GM19455 (cell line): ENCODE results near the gene AXIN2.
A peak's percentile ranks its signal among the peaks of the same experiment; 100 is the strongest.

Experiments
- ATAC-seq: cut with Tn5 transposase; IDR thresholded peaks from one replicate; pipeline ENCODE4 v1.9.1; 2021; ENCODE audit not compliant: unreplicated experiment

Gene AXIN2

GRCh38 chr17:65583921-65584603 lies 22.6 kb upstream of the AXIN2 start:
- no peak for ATAC-seq

DNA sequence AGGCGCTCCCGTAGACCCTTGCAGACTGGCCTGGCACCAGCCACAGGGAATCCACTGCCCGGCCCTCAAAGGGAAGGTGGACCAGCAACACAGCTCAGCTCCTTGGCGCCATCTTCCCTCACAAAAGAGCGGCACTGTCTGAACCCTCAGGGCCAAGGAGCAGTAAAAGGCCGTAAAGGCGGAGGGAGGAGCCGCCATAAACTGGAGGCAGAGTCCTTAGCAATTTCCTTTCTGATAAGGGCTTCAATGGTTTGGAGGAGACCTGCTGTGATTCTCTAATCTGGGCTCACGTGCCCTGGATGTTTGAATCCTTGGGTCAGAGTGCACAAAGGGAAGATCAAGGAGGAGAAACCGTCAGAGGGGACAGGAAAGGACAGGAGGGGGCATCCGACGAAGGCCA lies 15.5 kb upstream of the AXIN2 start:
- no peak for ATAC-seq

GRCh38 chr17:65573282-65573602 lies 11.8 kb upstream of the AXIN2 start:
- no peak for ATAC-seq

GRCh38 chr17:65572581-65573281 lies 11.3 kb upstream of the AXIN2 start:
- no peak for ATAC-seq

GRCh38 chr17:65572186-65572580 lies 10.7 kb upstream of the AXIN2 start:
- ATAC-seq = no peak

DNA sequence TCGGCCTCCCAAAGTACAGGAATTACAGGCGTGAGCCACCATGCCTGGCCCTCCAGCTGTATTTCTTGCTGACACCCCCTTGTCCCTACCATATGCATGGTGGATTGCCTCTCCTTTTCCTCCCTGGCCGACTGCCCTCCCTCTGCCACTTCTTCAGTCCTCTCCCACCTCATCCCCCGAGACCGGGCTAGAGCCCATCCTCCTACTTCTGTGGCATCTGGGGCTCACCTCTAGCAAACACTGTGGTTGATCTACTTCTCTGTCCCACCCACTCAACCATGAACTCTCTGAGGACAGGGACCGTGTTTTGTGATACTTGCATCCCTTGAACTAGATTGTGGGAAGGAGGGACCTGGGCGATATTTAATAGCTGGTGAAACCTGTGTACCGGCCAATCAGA lies 7.5 kb upstream of the AXIN2 start:
- ATAC-seq = no peak

GRCh38 chr17:65567566-65567965 lies 6.1 kb upstream of the AXIN2 start:
- no peak for ATAC-seq

DNA sequence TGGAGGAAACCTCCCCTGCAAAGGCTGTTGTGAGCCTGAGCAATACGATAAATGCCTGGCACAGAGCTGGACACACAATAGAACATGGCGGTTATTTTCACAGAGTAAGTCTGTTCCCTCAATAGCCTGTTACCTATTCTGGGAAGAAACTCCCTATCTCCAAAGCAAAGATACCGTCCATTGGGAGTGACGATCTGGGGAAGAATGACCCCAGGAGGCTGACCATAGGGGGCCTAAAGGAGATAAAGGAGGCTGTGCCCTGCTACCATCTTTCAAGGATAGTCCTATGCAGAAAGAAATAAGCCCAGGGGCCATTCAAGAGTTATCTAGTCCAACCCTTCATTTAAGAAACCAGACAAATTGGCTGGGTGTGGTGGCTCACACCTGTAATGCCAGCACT lies 4.1 kb upstream of the AXIN2 start:
- no peak for ATAC-seq

DNA sequence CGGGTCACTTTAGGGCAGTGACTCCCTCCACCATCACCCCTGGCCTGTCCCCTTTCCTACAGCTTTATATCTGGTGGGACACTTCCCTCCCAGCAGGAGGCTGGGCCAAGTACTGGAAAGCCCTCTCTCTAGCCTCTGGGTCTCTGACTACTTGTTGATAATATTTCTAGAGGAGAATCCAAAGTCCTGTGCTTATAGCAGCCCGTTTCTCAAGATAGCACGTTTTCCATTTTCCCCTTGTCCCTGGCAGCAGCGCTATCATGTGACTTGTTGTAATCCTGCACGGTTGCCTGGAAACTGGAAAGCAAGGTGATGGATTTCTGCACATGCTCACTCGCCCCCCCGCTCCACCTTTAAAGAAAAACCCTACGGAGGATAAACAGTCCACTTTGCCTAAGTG lies 3.3 kb upstream of the AXIN2 start:
- no peak for ATAC-seq

DNA sequence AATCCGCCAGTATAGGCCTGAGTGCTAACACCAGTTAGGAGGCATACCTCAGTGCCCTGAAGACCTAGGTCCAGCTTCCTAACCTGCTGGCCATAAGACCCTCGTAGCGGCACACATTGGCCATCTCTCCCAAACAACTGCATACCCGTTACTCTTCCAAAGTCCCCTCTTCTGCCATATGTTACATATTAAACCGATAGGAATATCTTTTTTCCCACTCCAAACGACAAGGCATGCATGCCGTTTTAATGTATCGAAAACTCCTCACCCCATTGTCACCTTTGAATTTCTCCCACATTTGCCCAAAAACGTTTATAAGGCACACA lies 721 bp upstream of the AXIN2 start:
- no peak for ATAC-seq

DNA sequence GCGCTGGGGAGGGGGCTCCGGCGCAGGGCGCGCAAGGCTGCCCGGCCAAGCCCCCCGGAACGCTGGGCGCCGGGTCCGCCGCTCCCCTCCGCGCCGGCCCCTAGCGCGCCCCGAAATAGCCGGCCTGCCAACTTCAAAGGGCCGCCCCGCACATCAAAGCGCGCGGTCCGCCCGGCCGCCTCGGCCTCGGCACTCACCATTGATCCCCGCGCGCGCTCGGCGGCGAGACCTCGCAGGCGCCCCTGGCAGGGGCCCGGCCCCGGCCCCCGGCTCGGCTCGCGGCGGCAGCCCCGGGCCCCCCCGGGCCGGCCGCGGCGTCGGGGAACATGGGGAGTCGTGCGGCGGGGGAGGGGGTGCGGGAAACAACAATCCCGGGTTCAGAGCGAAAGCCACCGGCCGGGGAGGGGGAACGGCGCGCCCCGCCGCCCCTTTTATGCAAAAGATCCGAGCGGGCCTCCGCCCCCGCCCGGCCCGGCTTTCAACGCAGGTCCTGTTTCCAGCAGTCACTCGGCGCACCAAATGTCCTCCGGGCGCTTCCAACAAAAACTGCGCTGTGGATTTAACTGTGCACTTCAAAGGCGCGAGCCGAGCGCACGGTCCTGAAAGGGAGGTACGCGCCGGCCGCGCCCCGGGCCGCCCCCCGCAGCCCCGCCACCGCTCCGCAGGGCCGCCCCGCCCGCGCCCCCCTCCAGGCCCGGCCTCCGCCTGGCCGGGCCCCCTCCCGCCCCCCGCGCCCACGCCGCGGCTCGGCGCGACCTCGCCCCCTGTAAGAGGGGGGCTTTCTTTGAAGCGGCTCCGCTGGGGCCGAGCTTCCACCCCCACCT lies 608 bp downstream of the AXIN2 start:
- ATAC-seq = peak; percentile 45

DNA sequence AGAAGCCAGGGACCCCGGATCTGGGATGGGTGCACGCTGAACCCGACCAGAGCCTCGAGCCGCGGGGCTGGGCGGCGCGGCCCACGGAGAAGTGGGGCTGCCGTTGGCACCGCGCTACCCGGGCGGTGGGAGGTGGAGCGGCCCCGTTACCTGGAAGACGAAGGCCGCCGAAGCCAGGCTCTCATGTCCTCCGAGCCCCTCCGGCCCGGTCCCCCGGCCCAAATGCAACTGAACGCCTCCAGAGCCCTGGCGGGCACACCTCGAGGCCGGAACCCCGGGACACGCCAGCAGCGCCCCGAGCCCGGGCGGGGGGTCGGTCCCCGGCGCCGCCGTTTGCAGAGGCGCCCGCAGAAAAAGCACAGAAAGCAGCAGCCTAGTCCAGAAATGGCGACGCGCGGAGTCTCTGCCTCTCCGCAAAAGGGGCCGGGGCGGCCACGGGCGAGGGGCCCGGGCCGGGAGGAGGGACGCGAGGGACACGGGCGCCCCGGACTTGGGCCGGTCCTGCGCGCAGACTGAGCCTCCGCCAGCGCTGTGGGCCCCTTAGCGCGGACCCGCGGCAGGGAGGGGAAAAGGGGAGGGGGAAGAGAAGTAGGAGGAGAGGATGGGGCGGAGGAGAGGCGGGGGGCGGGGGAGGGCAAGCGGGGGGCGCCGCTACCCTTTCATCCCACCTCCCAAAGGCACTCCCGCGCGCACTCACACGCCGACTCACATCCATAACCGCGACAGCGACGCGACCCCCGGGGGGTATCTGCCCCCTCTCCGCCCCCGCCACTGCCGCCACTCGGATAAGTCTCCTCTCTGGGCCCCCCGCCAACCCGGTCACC lies 1.4 kb downstream of the AXIN2 start:
- no peak for ATAC-seq

DNA sequence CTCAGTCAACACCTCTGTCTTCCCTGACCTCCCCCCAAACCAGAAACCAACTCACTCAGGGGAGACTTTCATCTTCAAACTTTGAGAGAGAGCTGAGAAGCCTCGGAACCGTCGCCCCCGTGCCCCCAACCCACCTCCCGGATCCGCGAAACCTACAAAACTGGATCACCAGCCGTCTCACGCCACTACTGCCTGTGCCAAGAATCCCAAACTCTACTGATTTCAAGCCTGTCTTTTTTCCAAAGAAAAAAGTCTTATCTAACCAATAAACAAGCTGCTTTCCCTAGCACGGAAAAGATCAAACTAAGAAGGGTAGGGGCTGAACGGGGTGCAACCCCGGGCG lies 2.0 kb downstream of the AXIN2 start:
- no peak for ATAC-seq

DNA sequence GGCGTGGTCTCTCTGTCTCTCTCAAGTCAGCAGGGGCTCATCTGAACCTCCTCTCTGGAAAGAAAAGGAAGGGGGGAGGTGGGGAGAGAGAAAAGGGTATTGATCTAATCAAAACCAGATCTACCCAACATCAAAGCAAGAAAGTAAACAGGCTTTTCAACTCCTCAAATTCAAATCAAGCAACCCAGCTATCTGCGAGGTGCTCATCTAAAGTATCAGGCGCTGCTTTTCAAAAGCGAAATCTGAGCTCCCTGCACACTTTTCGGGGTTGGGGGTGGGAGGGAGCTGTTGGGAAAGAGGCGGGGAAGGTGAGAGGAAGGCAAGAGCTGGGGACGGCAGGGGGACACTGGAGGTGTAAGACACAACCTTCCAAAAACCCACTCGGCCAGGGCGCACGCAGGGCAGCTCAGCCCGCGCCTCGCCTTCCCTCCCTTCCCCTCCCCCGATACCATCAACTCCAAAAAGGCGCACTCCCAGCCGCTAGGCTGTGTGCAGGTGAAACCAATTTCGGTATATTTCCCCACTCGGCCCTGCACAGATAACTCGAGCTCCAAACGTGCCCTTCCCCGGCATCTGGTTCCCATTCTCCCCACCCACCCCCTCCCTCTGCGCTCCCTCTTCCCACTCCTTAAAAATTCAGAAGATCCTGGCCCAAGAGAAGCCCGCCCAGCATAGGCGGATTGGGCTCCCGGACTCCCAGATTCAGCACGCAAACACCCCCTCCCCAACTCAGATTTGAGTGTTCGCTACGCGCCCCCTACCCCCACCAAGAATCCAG lies 2.6 kb downstream of the AXIN2 start:
- no peak for ATAC-seq

DNA sequence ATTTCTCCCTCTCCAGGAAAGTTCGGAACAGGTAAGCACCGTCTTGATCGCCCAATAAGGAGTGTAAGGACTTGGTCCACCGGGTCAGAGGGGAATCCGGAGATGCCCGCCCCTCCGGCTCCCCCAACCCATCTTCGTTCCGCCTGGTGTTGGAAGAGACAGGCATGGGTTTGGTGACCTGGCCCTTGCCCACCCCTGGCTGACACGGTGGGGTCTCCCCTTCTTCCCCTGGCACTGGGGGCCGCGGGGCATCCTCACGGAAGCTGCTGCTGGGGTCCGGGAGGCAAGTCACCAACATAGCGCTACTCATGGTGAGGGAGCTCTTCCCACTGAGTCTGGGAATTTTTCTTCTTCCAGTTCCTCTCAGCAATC lies 3.2 kb downstream of the AXIN2 start:
- no peak for ATAC-seq

- no peak for ATAC-seq
Observed at GRCh38 chr17:65557349-65558310, 3.8 kb downstream of the AXIN2 start.

DNA sequence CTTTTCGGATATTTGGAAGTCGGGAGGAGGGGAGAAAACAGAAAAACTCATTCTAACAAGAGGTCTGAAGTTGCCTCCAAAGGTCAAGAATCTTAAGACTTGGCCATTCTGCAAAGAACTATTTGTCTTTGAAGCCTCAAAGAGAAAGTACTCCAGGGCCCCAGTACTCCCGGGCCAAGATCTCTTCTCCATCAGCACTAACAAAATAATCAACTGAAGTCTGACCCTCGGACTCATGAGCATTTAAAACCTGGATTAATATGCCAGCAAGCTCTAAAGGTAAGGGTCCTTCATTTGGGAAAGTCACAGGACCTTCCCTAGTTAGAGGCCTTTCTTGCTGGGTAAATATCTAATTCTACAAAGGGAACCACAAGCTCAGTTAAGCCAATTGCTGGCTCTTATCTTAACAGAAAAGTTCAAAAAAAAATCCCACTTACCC lies 4.5 kb downstream of the AXIN2 start:
- no peak for ATAC-seq

DNA sequence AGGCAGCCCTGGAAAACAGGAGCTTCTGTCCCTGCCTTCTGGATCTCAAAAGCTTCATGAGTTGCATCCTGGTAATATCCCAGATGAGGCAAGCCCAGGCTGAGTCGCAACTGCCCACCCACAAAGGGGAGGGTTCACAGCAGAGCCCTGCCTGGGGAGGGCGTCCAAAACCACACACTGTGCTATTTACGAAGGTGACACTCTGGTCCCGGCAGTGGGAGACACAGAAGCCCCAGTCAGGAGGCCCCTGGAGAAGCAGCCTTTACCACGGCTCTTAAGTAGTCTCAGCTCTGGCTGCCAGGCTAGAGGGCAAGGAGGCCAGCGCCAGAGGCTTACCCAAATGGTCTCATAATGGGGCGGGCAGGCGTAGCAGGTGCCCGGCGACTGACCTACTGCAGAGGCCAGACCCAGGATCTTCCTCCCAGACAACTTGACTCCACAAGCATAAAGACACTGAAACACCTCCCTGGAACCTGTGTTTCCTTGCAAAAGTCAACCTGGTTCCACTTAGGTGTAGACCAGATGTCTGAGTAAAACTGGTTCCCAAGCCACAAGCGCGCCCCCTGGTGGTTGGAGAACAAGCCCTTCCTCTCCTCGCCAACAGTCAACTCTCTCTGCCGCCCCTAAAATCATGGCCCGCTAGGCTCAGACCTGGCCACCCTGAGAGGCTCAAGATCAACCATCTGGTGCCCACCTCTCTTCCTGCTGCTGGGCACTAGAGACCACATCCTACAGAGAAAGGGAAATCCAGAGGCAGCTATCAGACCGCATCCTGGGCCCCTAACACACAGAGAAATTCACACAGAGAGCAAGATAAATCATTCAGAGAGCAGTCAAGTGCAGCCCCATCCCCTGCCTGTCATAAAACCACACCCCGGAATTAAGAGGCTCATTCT lies 5.2 kb downstream of the AXIN2 start:
- peak; percentile 39 for ATAC-seq
